Kidney (tissue), 14 donors: ENCODE measurements around the gene POLR2M. TPM values are rescaled to one million over a fixed set of nuclear protein-coding genes. Genes with fewer than 3 reads are reported as not detected.

ENCODE experiments used
- DNase-seq, 5 donors: peaks; one replicate each; pipeline ENCODE4 v3.0.0-alpha.2; 2013 to 2020
- FAIRE-seq: peaks from 2 replicates; lab custom pipeline; 2012; peaks lifted over from hg19 to GRCh38; lab: Jason Lieb, UNC
- H3K27ac ChIP-seq, 2 donors: one replicate each; pipeline ENCODE4 v1.7.0; 2013; ENCODE audit warnings: low read depth in 2 of 2, low read length in 2 of 2, inconsistent platforms in 1 of 2
- H3K27me3 ChIP-seq: one replicate; pipeline ENCODE4 v1.7.1; 2013; ENCODE audit warnings: low read length, inconsistent platforms; ENCODE audit not compliant: control insufficient read depth, insufficient read depth
- H3K36me3 ChIP-seq, 3 donors: one replicate each; pipeline versions ENCODE4 v1.7.0 to v1.7.1; 2013; ENCODE audit warnings: low read length in 3 of 3, control low read depth in 1 of 3, inconsistent platforms in 1 of 3; ENCODE audit not compliant: insufficient read depth in 3 of 3, control insufficient read depth in 2 of 3
- H3K4me1 ChIP-seq, 3 donors: one replicate each; pipeline versions ENCODE4 v1.7.0 to v1.7.1; 2013; ENCODE audit warnings: low read length in 3 of 3, inconsistent platforms in 1 of 3, low read depth in 1 of 3; ENCODE audit not compliant: control insufficient read depth in 2 of 3, insufficient read depth in 2 of 3
- H3K4me3 ChIP-seq, 3 donors: one replicate each; pipeline versions ENCODE4 v1.7.0 to v1.8.1; 2013; ENCODE audit warnings: low read length in 3 of 3, control low read depth in 1 of 3, inconsistent platforms in 1 of 3
- H3K9ac ChIP-seq, 3 donors: one replicate each; pipeline versions ENCODE4 v1.7.0 to v1.7.1; 2013; ENCODE audit warnings: low read length in 3 of 3, control low read depth in 1 of 3, inconsistent platforms in 1 of 3
- H3K9me3 ChIP-seq, 3 donors: one replicate each; pipeline versions ENCODE4 v1.7.0 to v1.7.1; 2013; ENCODE audit warnings: low read length in 3 of 3, control low read depth in 1 of 3, inconsistent platforms in 1 of 3; ENCODE audit not compliant: control insufficient read depth in 2 of 3, insufficient read depth in 1 of 3
- intact Hi-C: fragments of 100-400 bp; cut with DNase I; formaldehyde crosslinking; loops from one replicate; pipeline ENCODE4 v1.11.1; 2022
- polyA plus RNA-seq: library from polyadenylated mRNA; stranded (reverse); fragments of 350-450 nt; fragmentation: Illumina TruSeq; extraction: RNeasy Lipid Tissue Mini Kit (QIAGEN cat#74804); gene quantifications from one replicate; pipeline ENCODE4 v1.2.3, GENCODE V29; 2014; ENCODE audit warnings: low read depth, low replicate concordance; ENCODE audit not compliant: insufficient read depth
- total RNA-seq: library from RNA; stranded (reverse); fragmentation: NEBNext Ultra II Directional; extraction: Animal tissue kit (Norgen Biotek cat#: 25700); gene quantifications from one replicate; pipeline ENCODE4 v1.2.1, GENCODE V29; 2021
- TF ChIP-seq, protein P1 (sequence below): IDR thresholded peaks from 3 replicates; pipeline ENCODE4 v1.5.1; 2012; ENCODE audit warnings: mild to moderate bottlenecking, moderate library complexity, borderline replicate concordance; ENCODE audit not compliant: insufficient read depth; ENCODE audit errors: extremely low read depth
- donor health status: control.
- donor health status: control.
- donor health status: control.
- donor health status: control.
- donor health status: control.
- donor health status: DM: yes; HTN: yes; CAD: no.
- donor health status: Normal renal cell carcinoma (clear cell type).

The POLR2M gene
- total and polyA plus RNA-seq, 2 donors from 2014 or later = 16.5 to 77.0 TPM

DNA sequence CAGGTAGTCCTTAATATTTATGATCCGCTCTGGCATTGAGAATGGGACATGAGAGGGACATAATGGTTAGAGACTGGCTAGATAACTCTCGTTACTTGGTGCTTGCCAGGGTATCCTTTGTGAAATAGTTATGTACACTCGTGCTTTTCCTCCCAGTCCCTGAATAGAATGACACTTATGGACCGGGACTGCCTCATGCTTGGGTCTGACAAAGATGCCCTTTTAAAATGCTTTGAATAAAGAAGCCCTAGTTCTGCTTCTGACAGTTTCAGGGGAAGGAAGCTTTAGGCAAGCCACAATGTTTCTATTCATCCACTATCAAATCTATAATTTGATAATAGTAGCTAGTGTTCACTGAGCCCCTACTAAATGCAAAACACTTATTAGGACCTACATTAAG lies 29.4 kb downstream of the POLR2M start:
- no peak overlapping the region for H3K4me3 ChIP-seq
- TF ChIP-seq, protein P1, sequence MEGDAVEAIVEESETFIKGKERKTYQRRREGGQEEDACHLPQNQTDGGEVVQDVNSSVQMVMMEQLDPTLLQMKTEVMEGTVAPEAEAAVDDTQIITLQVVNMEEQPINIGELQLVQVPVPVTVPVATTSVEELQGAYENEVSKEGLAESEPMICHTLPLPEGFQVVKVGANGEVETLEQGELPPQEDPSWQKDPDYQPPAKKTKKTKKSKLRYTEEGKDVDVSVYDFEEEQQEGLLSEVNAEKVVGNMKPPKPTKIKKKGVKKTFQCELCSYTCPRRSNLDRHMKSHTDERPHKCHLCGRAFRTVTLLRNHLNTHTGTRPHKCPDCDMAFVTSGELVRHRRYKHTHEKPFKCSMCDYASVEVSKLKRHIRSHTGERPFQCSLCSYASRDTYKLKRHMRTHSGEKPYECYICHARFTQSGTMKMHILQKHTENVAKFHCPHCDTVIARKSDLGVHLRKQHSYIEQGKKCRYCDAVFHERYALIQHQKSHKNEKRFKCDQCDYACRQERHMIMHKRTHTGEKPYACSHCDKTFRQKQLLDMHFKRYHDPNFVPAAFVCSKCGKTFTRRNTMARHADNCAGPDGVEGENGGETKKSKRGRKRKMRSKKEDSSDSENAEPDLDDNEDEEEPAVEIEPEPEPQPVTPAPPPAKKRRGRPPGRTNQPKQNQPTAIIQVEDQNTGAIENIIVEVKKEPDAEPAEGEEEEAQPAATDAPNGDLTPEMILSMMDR = no peak
- H3K9me3 ChIP-seq = no peaks in the 10 kb centered on the region
- intact Hi-C loops = no loop called here
- H3K9ac ChIP-seq = no peak overlapping the region
- no peaks in the 10 kb centered on the region for H3K27me3 ChIP-seq
- DNase-seq (no peak), FAIRE-seq (no peak)
- no peaks in the 10 kb centered on the region for H3K36me3 ChIP-seq
- no peak overlapping the region for H3K27ac ChIP-seq
- H3K4me1 ChIP-seq = no peaks in the 10 kb centered on the region

DNA sequence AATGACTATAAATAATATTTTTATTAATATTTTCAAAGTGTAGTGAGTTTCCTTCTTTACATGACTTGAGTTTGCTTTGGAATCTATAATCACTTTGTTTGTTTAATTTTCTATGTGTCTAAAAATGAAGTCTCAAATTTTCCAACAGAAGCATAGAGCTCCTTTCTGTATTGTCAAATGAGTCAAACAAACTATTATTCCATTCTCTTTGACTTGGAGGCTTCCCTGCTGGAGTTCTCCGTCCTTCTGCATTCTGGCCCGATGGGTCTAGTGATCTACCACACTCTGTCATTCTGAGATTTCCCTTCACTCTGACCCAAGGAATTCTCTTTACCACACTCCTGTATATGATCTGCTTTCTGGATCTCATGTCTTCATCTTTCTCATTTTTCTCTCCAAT lies 30.1 kb downstream of the POLR2M start:
- no peak for DNase-seq

DNA sequence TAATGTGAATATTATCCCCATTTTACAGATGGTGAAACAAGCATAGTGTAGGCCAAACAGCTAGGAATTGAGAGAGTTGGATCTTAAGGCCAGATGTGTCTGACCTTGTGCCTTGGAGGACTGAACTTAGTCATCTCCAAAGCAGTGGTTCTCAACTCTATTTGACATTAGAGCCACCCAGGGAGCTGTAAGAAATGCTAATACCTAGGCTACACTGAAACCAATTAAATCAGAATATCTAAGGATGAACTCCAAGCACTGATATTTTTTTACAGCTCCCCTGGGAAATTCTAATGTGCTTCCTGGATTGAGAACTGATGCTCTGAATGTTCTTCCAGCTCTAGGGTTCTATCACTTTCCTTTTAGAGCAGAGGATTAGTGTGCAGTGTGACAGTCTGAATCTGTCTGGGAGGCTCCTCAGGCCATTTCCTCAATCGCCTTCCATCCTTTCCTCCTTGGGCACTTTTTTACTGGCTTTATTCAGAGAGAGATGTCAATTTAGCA lies 32.3 kb downstream of the POLR2M start:
- H3K4me1 ChIP-seq = no peaks in the 10 kb centered on the region
- DNase-seq = no peak
- no peak overlapping the region for H3K4me3 ChIP-seq
- H3K9ac ChIP-seq = no peak overlapping the region
- TF ChIP-seq, protein P1 = no peak
- no peaks in the 10 kb centered on the region for H3K9me3 ChIP-seq
- no peak overlapping the region for H3K27ac ChIP-seq
- no peaks in the 10 kb centered on the region for H3K27me3 ChIP-seq
- no peak for FAIRE-seq
- intact Hi-C loops = no loop called here
- H3K36me3 ChIP-seq = no peaks in the 10 kb centered on the region

More for the DNA sequence above, 30.1 kb downstream of the POLR2M start:
- H3K4me1 ChIP-seq = no peaks in the 10 kb centered on the region
- H3K27me3 ChIP-seq = no peaks in the 10 kb centered on the region
- TF ChIP-seq, protein P1 = no peak
- FAIRE-seq = no peak
- H3K27ac ChIP-seq = no peak overlapping the region
- H3K4me3 ChIP-seq = no peak overlapping the region
- no peaks in the 10 kb centered on the region for H3K9me3 ChIP-seq
- intact Hi-C loops = no loop called here
- no peak overlapping the region for H3K9ac ChIP-seq
- H3K36me3 ChIP-seq = no peaks in the 10 kb centered on the region

DNA sequence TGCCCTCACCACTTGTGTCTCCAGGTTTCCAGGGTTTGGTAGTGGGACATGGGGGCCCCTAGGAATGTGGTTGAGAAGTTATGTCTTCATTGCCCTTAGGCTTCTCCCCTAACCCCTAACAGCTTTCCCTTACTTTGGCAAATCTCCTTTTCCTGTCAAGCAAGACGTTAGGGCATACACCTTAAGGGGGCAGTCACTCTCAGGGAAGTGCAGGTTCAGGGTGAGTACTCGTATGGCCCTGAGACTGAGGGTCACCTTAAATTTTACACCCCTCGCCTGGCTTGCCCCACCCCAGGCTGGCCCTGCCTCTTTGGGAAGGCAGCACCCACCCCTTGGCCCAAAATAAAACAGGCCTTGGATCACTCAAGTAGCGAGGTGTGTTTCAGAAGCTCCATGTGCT lies 33.5 kb downstream of the POLR2M start:
- no peak for FAIRE-seq
- intact Hi-C loops = no loop called here

More for the DNA sequence above, 33.5 kb downstream of the POLR2M start:
- Histone ChIP-seq H3K27me3 (no peaks in the 10 kb centered on the region), H3K4me1 (no peaks in the 10 kb centered on the region), H3K27ac (no peak overlapping the region), H3K9ac (no peak overlapping the region), H3K9me3 (no peaks in the 10 kb centered on the region), H3K4me3 (no peak overlapping the region), H3K36me3 (no peaks in the 10 kb centered on the region)
- no peak for DNase-seq
- TF ChIP-seq, protein P1 = no peak
